HG03457 (cell line): Measurements from ENCODE around the gene NDUFV3.
A peak's percentile ranks its signal among the peaks of the same experiment; 100 is the strongest.
"Not testable (repeated sequence)": the region's sequence is repeated elsewhere in the genome, so short reads cannot be mapped to it uniquely, and the experiment has no call there.

Experiments used
- ATAC-seq: cut with Tn5 transposase; IDR thresholded peaks from one replicate; pipeline ENCODE4 v1.9.1; 2021; ENCODE audit warnings: moderate number of reproducible peaks; ENCODE audit not compliant: unreplicated experiment

The NDUFV3 gene

DNA sequence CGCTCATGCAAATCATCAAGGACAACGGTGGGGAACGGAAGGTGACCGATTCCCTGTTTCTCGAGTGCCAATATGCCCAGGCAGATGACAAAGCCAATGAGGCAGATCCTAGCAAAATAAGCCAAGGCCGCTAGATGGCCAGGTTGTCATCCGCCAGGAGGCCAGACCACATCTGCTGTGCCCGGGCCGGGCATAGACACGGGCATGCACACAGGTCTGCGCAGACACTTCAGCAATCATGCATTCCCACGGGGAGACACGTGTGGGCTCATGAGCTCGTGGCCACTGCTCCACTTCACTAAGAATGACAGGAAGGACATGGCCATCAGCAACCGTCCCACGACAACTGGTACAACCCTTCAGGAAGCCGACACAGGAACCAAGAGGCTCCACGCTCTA lies 37.2 kb upstream of the NDUFV3 start:
- ATAC-seq: no peak

DNA sequence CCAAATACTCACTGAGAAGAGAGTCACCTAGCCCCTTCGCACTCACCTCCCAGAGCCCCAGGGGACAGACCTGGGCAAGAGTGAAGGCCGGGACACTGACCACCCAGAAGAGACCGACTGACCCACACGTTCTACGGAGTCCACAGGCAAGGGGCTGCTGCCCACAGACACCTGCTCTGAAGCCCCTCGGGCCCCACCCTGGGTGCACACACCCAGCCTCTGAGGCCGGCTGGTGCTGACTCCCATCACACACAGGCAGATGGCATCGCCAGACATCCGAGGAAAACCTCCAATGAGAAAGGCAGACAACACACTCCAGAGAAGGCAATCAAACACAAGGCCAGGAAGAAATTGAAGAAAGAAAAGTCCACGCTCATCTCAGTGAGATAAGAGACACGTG lies 35.9 kb upstream of the NDUFV3 start:
- ATAC-seq: no peak

DNA sequence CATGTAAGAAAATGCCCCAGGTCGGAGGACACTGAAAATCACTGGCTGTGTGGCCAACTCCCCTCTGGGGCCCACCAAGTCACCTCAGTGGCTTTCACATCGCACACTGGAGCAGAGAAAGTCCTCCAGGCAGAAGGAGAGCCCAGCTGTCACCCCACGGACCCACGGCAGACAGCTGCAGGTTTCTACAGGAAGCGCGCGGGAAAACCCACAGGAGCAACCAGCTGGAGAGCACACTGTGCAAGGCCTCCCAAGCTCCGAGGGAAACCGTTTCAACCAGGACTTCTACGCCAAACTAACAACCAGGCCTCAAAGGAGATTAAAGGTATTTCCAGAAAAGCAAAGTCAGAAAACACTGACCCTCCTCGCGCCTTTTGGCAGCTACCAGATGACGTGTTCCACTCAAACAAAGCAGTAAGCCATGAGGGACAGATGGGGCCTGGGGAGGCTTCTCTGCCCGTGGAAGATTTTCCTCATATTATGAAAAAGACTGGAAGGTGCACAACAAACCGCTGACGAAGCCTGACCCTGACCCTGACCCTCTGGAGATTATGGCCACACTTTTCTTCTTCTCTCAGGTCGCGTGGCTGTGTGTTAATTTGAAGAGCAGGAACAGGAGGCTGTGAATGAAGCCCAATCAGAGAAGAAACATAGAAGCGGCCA lies 34.8 kb upstream of the NDUFV3 start:
- no peak for ATAC-seq

DNA sequence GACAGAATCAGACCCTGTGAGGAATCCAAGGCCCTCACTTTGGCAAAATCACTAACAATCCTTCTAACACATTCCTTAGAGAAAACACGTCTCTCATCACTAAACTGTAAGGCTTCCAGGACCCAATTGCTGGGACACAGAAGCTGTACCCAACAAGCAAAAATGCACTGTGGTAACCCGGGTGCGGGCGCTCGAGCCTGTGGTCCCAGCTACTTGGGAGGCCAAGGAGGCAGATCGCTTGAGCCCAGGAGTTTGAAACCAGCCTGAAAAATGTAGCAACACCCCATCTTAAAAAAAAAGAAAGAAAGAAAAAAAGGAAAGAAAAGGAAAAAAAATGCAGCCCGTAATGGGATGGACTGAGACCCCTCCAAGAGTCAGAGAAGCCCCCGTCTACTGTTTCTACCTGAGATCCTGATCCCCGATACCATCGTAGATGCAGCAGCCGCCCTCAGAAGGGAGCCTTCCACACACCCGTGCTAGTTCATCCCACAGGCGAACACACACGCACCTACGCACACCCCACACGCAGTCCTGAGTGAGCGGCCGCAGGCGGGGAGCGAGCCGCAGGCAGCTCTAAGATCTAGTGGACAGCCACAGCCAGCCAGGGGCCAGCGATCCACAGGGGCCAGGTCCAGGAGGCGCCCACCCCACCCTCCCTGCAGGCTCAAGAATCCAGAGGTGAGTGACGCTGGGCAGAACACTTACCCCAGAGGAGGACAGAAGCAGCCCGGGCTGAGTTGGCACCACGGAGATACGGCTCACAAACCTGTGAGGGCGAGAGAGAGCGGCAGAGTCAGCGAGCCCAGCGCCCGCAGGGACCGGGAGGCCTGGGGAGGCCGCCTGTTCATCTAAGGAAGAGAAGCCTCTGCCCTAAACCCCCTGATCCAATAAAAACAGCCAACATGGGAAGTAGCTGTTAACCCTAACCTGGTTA lies 33.9 kb upstream of the NDUFV3 start:
- no peak for ATAC-seq

DNA sequence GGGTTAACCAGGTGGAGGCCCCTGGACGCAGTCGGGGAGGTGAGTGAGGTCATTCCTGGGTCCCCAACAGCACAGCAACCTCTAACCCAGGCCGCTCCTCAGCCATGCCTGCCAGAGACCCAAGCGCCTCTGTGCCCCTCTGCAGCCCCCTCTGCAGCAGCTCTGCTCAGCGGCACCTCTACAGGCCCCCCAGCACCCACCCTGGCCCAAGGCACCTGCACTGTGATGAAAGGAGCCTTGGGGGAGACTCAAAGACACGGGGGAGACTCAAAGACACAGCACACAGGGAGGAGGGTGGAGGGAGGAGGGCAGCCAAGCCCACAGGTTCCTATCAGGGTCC lies 33.2 kb upstream of the NDUFV3 start:
- no peak for ATAC-seq

DNA sequence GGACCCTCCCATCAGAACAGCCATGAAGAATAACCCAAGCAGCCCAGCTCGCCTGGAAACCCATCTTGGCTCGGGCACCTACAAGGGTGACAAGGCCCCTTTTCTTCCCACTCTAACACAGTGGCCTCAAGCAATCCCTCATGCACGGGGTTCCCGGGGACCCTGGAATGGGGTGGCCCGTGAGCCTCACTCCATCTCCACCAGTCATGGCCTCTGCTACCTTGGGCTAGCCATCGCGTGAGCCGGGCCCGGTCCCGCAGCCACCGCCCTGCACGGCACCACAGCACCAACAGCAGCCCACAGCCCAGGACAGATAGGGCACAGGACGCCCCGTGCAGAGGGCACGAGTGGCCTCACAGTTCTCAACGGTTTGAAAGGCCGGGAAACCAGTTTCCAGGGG lies 32.8 kb upstream of the NDUFV3 start:
- ATAC-seq: no peak

DNA sequence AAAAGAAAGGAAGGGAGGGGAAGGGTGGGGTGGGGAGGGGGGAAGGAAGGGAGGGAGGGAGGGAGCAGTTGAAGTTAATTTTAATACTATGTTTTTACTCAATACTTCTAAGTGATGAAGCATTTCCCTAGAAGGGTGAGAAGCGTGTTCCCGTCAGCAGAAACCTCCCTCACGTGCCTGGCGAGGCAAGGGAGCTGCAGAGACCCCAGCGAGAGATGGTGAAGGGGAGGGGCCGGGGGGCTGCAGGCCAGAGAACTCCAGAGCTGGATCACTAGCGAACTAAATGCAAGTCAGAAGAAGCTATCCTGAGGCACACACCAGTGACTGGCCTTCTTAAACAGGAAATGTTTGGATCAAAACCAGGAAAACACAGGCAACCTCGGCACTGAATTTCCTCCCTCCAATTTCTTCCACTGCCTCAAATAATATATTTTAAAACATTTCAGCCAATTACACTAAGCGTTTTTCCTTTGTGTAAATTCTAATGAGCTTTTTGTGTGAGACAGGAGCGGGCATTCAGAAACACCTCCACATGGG lies 31.7 kb upstream of the NDUFV3 start:
- ATAC-seq: no peak

DNA sequence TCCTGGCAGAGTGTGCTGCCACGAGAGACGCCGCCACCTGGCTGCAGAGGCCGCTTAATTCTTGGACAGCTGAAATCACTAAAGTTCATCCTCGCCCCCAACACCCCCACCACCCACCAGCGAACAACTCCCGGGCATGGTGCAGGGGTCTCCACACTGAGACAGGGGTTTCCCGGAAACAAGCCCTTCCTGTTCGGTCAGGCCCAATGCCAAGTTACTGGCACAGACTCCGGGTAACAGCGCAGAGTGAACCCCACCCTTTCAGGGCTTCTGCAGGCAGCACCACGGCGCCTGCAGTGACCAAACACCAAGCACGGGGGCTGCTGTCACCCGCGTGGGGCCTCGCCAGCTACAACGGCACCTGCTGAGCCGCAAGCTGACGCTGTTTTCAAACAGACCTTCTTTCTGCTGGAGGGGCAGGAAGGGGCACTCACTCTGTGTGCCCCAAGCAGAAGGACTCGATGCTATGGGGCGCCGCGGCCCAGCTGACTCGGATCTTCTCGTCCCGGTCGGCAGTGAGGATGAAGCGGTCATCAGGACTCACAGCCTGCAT lies 31.2 kb upstream of the NDUFV3 start:
- ATAC-seq: no peak

DNA sequence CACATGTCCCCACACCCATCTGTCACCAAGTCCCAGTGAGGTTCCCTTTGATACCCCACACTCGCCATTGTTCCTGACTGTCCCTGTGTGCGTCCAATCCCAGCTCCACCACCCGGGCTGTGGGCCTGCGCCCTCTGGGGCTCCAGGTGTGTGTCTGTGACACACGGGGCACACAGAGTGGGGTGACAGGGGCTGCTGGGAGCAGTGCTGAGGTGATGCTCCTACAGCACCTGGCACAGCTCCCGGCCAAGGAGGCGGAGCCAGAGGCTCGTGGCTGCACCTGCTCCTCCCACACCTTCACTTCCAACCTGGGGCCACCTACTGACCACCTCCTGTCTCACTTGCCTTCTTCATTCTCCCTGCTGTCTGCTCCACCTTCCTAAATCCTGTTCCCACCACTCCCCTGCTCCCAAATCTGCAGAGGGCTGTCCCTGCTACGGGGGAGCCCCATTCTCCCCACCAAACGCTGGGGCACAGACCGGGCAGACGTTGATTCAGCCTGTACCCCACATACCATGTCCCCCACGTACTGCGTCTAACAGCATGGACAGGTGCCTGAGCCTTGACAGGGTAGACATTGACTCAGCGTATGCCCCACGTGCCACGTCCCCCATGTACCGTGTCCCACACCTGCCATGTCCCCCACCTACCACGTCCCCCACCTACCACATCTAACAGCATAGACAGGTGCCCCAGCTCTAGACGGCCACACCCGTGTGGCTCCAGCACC lies 30.2 kb upstream of the NDUFV3 start:
- no peak for ATAC-seq

DNA sequence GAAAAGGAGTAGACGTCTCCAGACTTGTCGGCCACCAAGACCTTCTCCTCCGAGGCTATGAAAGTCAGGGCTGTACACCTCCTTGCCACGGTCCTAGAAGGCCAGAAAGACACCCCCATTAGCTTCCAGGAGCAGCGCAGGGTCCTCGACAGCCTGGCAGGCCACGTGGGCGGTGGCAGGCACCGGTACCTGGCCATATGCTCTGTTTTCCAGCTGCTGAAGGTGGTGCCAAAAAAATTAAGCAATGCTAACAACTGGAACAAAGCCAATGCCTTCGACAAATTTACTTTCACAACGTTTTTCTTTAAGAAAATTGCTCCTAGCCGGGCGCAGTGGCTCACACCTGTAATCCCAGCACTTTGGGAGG lies 29.6 kb upstream of the NDUFV3 start:
- ATAC-seq: no peak

DNA sequence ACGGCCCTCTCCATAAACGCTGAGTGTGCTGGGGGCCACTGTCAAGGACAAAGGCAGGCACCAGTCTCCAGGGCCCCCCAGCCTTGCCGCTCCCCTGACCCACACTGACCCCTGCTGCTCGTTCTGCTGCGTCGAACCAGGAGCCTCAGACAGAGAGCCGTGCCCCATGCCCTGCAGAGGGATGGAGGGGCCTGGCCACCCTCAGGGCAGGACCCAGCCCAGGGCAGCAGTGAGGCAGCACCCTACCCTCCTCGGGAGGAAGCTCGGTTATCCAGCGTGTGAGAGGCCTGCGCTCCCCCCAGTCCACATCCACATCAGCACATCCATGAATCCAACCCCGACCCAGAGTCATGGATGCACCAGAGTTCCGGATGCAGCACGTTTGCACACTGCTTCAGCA lies 28.8 kb upstream of the NDUFV3 start:
- no peak for ATAC-seq

DNA sequence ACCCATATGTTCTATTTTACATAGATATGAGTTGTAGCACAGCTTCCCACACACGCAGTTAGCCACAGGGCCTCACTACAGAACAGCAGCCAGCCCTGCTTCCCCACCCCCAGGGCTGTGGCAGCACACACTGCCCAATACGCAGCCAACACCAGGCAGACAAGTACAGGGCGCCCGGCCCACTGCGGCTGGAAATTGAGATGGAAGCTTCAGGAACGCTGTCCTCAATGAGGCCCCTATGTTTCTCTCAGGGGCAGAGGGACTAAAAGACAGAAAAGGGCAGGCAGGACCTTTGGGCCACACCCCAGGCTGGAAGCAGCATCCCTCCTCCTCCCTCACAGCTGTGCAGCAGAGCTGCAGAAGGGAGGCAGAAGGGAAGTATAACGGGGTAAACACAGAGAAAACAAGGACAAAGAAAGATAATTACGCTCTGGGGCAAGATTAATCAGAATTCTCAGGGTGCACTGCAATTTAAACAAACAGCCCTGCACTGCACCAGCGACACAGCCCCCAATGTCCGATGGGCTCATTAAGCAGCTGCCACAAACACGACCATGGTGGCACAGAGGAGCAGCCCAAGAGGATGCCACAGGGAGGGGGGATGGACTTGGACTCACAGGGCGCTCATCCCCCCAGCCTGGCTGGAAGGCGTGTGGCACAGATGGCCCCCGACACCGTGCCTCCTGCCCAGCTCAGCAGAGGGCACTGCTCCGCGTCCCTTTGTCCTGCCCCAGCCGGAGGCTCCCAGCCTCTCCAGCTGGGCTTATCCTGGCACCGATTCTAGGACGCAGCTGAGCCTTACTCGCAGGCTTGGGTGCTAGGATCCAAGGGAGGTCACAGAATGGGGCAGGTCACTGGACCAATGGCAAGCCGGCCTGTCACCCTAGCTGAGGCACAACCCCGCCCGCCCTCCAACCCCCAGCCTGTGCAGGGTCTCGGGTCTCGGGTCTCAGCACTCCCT lies 28.0 kb upstream of the NDUFV3 start:
- ATAC-seq: no peak

DNA sequence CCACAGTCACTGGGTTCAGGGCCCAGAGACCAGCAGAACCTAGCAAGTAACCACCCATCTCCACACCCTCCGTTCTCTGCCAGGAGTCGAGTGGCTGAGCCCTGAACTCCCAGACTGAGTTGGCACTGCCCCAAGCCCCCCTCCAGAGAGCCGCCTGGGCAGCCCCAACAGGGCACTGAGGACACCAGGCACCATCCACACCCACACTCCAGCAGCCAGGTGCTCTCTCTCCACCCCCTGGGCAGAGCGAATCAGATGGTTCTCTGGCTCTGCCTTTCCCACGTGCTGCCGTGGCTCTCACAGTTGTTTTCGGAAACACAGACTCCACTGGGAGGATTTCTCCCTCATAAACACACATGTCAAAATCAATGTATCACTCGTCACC lies 27.3 kb upstream of the NDUFV3 start:
- no peak for ATAC-seq

DNA sequence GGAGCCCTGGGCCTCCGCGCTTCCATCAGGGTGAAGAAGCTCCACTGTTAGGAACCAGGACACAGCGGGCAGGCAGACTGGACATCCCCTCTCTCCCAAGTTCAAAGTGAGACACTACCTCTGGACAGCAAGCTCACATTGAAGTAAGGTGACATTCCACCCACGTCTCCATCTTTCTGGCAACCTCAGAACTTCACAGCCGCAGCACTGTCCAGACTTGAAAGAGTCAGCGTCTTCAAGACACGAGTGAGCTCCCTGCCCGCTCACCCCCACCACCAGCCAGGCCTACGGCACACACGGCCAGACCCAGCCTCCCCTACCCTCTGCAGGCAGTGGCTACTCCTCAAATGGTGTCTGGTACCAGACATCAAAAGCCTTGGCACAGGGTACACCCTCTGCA lies 24.9 kb upstream of the NDUFV3 start:
- no peak for ATAC-seq

DNA sequence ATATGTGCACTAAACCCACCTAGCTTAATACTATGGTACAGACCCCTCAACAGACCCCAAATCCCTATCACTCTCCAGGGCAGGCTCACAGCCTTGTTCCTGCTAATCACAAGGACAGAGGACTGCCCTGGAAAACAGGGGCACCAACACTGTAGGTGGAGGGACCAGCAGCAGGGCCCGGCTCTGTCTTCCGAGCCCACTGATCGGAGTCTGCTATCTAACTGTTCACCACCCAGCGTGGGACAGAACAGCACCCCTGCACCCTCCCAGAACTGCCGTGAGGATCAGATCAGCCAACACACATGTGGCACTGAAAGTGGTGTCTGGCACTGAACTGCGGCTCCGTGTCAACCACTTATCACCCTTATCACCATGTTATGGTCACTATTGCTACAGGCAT lies 20.0 kb upstream of the NDUFV3 start:
- no peak for ATAC-seq

DNA sequence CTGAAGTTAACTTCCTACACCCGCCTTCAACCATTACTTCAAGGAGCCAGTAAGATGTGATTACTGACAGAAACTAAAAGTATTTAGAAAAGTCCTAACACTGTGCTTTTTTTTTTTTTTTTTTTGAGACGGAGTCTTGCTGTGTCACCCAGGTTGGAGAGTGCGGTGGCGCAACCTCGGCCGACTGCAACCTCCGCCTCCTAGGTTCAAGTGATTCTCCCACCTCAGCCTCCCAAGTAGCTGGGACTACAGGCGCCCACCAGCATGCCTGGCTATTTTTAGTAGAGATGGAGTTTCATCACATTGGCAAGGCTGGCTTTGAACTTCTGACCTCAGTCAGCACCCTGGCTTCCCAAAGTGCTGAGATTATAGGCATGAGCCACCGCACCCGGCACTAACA lies 17.3 kb upstream of the NDUFV3 start:
- ATAC-seq: not testable (repeated sequence)

DNA sequence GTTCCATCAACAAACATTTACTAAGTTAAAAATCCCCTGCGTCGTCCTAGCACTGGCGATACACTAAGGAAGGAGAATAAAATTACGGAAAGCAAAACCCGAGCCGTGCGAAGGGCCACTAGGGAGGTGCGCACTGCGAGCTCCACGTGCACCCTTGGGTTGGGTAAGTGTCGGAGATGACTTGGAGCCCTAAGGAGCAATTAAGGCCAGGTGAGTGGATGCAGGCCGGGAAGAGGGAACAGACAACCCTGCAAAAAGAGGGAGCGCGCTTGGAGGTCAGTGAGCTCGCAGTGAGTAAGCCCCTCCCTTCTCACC lies 14.5 kb upstream of the NDUFV3 start:
- no peak for ATAC-seq

DNA sequence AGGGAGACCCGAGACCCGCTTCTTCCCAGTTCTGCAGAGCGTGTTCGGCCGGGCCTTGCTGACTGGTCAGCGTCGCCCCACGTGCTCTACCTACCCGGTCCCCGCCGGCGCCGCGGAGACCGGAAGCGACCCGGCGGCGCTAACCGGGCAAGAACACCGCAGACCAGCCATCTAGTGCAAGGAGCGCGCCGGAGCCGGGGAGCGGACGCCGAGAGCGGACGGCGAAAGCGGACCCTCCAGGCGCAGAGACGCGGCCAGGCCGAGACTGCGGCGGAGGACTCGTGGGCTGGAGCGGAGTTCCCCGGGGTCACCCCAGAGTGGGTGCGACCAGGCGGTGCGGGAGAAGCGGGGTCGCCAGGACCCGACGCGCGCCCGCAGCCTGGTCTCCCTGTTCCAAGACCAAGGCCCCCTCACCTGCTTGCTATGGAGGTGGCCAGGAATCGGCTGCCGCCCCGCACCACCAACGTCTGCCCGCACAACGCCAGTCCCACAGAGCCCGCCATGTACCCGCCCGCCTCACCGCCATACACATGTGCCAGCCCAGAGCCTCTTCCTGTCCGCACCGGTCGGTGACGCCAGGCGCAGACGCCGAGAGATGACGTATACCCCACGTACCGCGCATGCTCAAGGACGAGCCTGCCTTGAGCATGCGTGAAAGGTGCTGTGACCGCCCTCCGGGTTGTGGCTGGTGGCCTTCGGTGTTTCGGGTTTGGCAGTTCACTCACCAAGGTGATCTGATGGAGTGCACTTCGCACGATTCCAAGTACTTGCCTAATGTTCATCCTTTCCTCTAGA lies 13.9 kb upstream of the NDUFV3 start, which contains the start of gene WDR4:
WDR4 (minus strand) TSS at position 547 of the 795 bp plus-strand sequence; CDS start at position 503, 44 bp downstream.
- peak; percentile 66 for ATAC-seq

DNA sequence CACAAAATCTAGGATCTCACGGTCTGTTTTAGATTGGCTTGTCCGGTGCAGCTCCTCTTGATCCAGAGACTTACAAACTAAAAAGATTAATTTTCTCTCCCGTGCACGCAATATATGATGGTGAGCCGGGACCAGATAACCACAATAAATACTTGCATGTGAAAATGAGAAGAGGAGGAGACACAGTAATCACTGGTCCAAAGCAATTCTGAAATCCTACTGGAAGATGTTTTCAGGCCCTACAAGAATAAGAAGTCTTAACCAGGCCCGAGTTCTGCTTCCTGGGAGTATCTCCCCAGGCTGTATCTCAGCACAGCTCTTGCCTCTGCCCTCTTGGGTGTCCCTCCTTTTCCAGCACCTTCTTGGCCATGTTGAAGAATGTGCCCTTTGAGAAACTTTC lies 12.8 kb upstream of the NDUFV3 start:
- ATAC-seq: no peak

DNA sequence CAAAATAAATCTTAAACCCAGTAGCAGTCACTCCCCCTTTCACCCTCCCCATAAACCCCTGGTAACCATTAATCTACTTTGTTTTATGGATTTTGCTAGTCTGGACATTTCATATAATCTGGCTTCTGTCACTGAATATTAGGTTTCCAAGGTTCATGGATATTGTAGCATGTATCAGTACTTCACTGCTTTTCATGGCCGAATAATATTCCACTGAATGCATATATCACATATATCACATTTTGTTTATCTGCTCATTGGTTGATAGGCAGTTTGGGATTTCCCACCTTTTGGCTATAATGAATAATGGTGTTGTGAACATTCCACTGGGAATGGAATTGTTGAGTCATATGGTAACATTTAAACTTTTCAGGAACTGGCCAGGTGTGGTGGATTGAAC lies 9.2 kb upstream of the NDUFV3 start:
- ATAC-seq: no peak
